Esophagus squamous epithelium (tissue), 5 donors: ENCODE data around the gene RIOK1. TPM values are rescaled to one million over a fixed set of nuclear protein-coding genes. Genes with fewer than 3 reads are reported as not detected.

Experiments used
- DNase-seq: peaks from one replicate; lab custom pipeline; 2025; lab: John Stamatoyannopoulos, UW
- H3K27ac ChIP-seq, 4 donors: fragments of 200-600 bp; sonication (generic); one replicate each; pipeline ENCODE4 v1.5.1; 2016 to 2019; ENCODE audit warnings: mild to moderate bottlenecking in 1 of 4
- H3K27me3 ChIP-seq, 4 donors: fragments of 200-600 bp; sonication (generic); 1 replicate in 3 of 4; 2 replicates in 1 of 4; pipeline versions ENCODE4 v1.5.1 to v1.6.0; 2017 to 2021; ENCODE audit warnings: antibody characterized with exemption in 1 of 4
- H3K36me3 ChIP-seq, 3 donors: fragments of 200-600 bp; sonication (generic); one replicate each; pipeline ENCODE4 v1.5.1; 2016 to 2019
- H3K4me1 ChIP-seq, 3 donors: fragments of 200-600 bp; sonication (generic); one replicate each; pipeline ENCODE4 v1.5.1; 2017 to 2019
- H3K4me3 ChIP-seq, 4 donors: fragments of 200-600 bp; sonication (generic); 1 replicate in 3 of 4; 2 replicates in 1 of 4; pipeline ENCODE4 v1.5.1; 2016 to 2019; ENCODE audit warnings: mild to moderate bottlenecking in 2 of 4, moderate library complexity in 1 of 4
- H3K9me3 ChIP-seq, 3 donors: fragments of 200-600 bp; sonication (generic); one replicate each; pipeline ENCODE4 v1.5.1; 2016 to 2019
- CTCF ChIP-seq, 6 experiments: fragments of 450-650 bp in 4 of 6; fragments of 200-600 bp in 2 of 6; sonication (generic) in 2 of 6; IDR thresholded peaks; one replicate each; pipeline ENCODE4 v1.5.1; 2016 to 2019; ENCODE audit warnings: antibody characterized with exemption in 6 of 6, mild to moderate bottlenecking in 4 of 6, moderate library complexity in 4 of 6
- POLR2A ChIP-seq, 4 donors: fragments of 450-650 bp; IDR thresholded peaks; one replicate each; pipeline ENCODE4 v1.6.1; 2017; ENCODE audit warnings: antibody characterized with exemption in 4 of 4, mild to moderate bottlenecking in 4 of 4, moderate library complexity in 3 of 4
- WGBS, 2 donors: methylation state at CpG; one replicate each; pipeline ENCODE4 v1.1.5; 2018; 5-methylcytosine and 5-hydroxymethylcytosine counted together
- intact Hi-C: fragments of 100-400 bp; cut with DNase I; formaldehyde crosslinking; loops from one replicate; pipeline ENCODE4 v1.15.0; 2022
- total RNA-seq, 4 donors: library from RNA; depleted of rRNA; stranded (reverse); fragments of >200 nt; gene quantifications; one replicate each; pipeline ENCODE4 v1.1.0, GENCODE V29; 2016
- donor health status: DM: yes; HTN: yes; CAD: no.

The RIOK1 gene
- total RNA-seq, 4 donors from 2014 or later: 9.3 to 28.2 (median 22.9) TPM

GRCh38 chr6:7433121-7433617, 43.6 kb downstream of the RIOK1 start:
- H3K4me3 ChIP-seq: no peak overlapping the region
- TF ChIP-seq CTCF (IDR thresholded peaks at IDR 0.05) (no peak), POLR2A (IDR thresholded peaks at IDR 0.05) (no peak)
- H3K9me3 ChIP-seq: no peaks in the 10 kb centered on the region
- no peaks in the 10 kb centered on the region for H3K36me3 ChIP-seq
- DNase-seq: no peak
- H3K4me1 ChIP-seq: peaks cover 0 to 28% (median 0%) of the 10 kb centered on the region in 3 donors
- no peak overlapping the region for H3K27ac ChIP-seq
- intact Hi-C loops: no loop called here
- no peaks in the 10 kb centered on the region for H3K27me3 ChIP-seq
- WGBS, 2 donors: 70 to 75% methylated on average over 3 to 5 of the region's 5 CpGs

- H3K27me3 ChIP-seq: no peaks in the 10 kb centered on the region
- TF ChIP-seq POLR2A (IDR thresholded peaks at IDR 0.05) (no peak), CTCF (IDR thresholded peaks at IDR 0.05) (no peak)
- WGBS, 2 donors: 65 to 75% methylated on average over 1 of the region's 1 CpG
- no peak overlapping the region for H3K4me3 ChIP-seq
- peaks cover 0 to 32% (median 0%) of the 10 kb centered on the region in 3 donors for H3K4me1 ChIP-seq
- no peaks in the 10 kb centered on the region for H3K36me3 ChIP-seq
- DNase-seq: no peak
- intact Hi-C loops: no loop called here
- H3K27ac ChIP-seq: no peak overlapping the region
- H3K9me3 ChIP-seq: no peaks in the 10 kb centered on the region
Measured at GRCh38 chr6:7434672-7435071, 45.1 kb downstream of the RIOK1 start.

GRCh38 chr6:7438011-7438410, 48.4 kb downstream of the RIOK1 start:
- Histone ChIP-seq H3K27me3 (no peaks in the 10 kb centered on the region), H3K9me3 (no peaks in the 10 kb centered on the region), H3K36me3 (no peaks in the 10 kb centered on the region), H3K4me3 (no peak overlapping the region), H3K27ac (no peak overlapping the region), H3K4me1 (peaks cover 0 to 15% (median 0%) of the 10 kb centered on the region in 3 donors)
- no peak for TF ChIP-seq CTCF (IDR thresholded peaks at IDR 0.05)
- TF ChIP-seq POLR2A (IDR thresholded peaks at IDR 0.05): no peak
- DNase-seq: no peak
- 84 to 95% methylated on average over 3 of the region's 3 CpGs for WGBS, 2 donors
- intact Hi-C loops: no loop called here

GRCh38 chr6:7439228-7439627, 49.6 kb downstream of the RIOK1 start:
- H3K27ac ChIP-seq: no peak overlapping the region
- no peaks in the 10 kb centered on the region for H3K27me3 ChIP-seq
- peaks cover 0 to 10% (median 0%) of the 10 kb centered on the region in 3 donors for H3K4me1 ChIP-seq
- DNase-seq: no peak
- no peaks in the 10 kb centered on the region for H3K36me3 ChIP-seq
- TF ChIP-seq POLR2A (IDR thresholded peaks at IDR 0.05): no peak
- TF ChIP-seq CTCF (IDR thresholded peaks at IDR 0.05): no peak
- 67 to 68% methylated on average over 3 of the region's 3 CpGs for WGBS, 2 donors
- H3K9me3 ChIP-seq: no peaks in the 10 kb centered on the region
- no peak overlapping the region for H3K4me3 ChIP-seq
- intact Hi-C loops: no loop called here

- Histone ChIP-seq H3K4me1 (peaks cover 0 to 11% (median 0%) of the 10 kb centered on the region in 3 donors), H3K27me3 (peaks cover 0 to 3% (median 0%) of the 10 kb centered on the region in 4 donors), H3K27ac (no peak overlapping the region), H3K9me3 (no peaks in the 10 kb centered on the region), H3K36me3 (no peaks in the 10 kb centered on the region), H3K4me3 (no peak overlapping the region)
- WGBS, 2 donors: 72 to 74% methylated on average over 6 of the region's 6 CpGs
- intact Hi-C loops: no loop called here
- TF ChIP-seq CTCF (IDR thresholded peaks at IDR 0.05): no peak
- TF ChIP-seq POLR2A (IDR thresholded peaks at IDR 0.05): no peak
- no peak for DNase-seq
Measured at GRCh38 chr6:7440476-7440875, 50.9 kb downstream of the RIOK1 start.
